HG03196 (cell line): ENCODE results near the gene TXNRD2.

ENCODE experiments used
- ATAC-seq: cut with Tn5 transposase; IDR thresholded peaks from one replicate; pipeline ENCODE4 v1.9.1; 2021; ENCODE audit not compliant: unreplicated experiment

TXNRD2 gene

DNA sequence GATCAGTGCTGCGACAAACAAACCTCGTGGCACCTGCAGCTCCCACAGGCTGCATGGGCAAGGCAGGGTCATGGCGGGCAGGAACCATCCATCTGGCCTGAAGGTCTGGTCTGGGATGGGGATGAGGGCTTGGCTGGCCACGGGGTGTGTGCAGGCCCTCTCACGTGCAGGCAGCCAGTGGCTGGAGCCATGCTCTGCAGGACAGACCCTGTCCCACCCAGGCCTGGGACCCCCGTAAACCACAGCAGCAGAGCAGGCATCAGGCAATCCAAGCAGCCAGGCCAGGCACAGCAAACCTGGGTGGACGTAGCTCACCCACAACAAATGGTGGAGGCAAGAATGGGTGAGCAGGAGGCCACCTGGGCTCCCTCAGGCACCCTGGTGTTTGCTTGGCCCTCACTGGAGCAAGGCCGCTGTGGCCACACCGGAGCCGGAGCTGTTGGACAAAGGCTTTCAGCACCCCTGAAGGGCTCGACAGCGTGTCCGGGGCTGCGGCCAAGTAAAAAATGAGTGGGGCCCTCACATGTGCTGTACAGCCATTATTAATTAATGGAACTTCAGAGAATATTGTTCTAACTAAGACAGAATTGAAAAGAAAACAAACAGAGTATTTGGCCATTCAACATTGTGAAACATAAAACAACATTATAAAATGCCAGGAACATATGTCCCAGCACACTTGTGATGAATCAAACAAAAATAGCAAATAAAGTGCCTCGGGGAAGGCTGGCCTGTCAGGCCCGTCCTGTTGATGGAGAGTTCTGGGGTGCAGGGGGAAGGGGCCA is 63.0 kb downstream of the TXNRD2 start:
- no peak for ATAC-seq

DNA sequence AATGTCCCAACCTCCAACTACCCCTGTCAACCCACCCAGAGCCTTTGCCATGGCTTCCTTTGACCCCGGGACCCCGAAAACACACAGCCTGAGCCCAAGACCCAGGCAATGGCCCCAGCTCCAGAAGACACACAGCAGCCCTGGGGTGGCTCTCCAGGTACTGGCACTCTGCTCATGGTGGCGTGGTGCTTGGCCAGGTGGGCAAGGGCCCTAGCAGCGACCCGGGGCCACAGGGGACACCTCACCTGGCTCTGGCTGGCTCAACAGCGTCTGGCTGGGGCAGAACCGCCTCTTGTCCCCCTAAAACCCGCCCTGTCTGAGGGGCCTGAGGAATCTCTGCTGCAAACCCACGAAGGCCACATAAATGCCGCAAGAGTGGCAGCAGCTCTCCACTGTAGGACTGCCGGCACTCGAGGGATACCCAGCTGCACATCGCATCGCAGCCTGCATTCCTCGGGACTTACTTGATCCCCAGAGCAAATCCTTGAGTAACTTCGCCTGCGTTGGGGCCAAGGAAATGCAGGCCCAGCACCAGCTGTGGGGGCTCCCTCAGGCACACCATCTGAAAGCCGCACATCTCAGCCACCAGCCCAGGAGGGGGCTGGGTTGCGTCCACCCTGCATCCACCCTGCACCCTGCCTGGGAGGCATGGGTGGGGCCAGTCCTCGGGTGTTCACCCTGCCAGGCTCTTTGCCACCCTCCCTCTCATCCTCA is 63.8 kb downstream of the TXNRD2 start:
- no peak for ATAC-seq

DNA sequence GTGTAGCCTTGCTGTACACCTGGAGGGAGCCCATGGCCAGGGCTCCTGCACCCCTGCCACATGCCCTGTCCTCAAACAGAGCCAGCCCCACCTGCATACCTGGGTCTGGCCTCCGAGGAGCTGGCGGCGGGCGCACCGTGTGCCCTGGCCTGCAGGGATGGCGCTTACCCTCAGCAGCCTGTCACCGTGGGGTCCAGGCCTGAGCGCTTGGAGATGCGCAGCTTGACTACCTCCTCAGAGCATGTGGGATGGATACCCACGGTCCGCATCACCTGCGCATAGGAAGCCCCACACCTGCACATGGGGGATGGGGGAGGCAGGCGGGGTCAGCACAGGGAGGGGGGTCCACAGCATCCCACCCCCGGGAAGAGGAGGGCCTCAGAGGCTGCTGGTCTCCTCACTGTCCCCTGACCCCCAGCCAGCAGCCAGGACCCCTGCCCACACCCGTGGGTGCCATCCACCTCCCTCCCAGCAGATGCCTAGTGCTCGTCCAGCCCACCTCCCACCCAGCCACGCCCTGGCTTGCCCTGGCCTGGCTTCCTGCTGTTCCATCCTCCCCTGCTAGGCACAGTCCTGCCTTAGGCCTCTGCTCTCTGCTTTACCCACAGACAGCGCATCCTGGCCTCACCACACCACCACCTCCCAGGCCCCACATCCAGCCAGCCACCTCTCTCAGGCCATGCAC is 64.5 kb downstream of the TXNRD2 start:
- ATAC-seq = no peak

DNA sequence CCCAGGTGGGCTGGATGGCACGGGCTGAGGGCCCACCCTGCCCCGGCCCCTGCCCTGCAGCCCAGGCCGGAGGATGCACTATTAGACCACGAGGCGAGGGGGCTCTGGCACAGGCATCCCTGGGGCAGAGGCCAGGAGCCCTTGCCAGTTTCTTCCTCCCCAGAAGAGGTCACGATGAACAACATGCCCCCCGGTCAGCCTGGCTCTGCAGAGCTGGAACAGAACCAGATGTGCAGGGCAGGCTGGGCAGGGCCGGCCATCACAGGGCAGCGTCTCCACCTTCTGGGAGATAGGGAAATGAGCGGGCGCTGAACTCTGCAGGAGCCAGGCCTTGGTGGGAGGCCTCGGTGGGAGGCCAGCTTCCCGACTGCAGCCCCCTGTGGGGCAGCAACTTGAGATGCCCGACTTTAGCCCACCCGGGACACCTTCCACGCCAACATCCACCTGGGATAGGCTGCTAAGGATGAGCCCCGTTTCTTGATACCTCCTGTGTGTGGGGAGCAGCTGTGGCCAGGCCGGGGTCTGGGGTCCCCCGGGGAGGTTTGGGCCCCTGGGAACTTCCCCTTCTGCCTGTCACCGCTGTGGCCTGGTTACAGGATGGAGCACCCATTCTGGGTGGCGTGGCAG is 65.2 kb downstream of the TXNRD2 start:
- ATAC-seq = no peak

DNA sequence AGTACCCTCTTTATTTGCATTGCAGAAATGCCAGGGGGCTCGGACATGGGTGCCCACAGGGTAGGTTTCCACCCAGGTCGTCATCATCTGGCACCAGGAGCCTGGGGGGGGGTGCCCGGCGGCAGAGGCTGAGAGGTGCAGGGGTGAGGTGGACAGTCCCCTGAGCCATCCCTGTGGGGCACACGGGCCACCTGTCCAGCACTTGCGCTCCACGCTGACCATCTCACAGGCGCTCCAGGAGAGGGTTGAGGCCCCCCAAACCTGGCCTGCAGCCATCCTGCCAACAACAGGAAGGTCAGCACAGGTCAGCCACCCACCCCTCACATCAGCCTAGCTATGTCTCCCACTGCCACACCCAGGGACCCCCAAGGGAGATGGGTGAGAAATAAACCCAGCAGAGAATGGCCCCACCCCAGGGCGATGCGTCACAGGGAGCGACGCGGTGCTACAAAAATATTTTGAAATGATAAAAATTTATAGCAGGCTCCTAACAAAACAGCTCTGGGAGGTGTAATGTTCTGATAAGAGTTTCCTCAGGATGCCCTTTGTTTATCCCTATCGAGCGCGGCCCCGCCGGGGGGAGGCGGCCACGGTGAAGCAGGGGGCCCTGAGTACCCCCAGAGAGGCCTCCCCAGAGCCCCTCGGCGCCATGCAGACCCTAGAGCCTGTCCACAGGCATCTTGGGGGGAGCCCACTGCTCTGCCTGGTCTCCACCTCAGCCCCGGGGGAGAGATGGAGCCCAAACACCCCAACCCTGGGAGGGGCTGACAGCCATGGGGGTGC is 65.9 kb downstream of the TXNRD2 start:
- no peak for ATAC-seq

DNA sequence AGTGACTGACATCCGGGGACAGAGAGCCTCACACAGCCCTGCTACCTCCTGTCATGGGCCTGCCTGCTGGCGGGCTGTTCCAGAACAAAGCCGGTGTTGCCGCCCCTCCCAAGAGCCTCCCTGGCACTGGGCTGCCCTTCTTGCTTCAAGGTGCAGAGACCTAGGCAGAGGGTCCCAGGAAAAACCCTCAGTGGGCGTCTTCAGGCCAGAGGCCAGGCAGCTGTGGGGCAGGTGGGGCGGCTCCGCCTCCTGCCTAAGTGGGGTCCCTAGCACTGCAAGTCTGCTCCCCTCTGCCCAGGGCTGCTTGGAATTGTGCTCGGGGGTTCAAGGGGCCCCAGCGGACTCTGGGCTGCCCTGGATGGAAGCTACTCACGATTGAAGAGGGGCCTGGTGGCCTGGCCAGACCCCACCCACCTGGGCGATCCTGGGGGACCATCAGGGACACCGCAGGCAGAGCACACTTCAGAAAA is 66.5 kb downstream of the TXNRD2 start:
- no peak for ATAC-seq

DNA sequence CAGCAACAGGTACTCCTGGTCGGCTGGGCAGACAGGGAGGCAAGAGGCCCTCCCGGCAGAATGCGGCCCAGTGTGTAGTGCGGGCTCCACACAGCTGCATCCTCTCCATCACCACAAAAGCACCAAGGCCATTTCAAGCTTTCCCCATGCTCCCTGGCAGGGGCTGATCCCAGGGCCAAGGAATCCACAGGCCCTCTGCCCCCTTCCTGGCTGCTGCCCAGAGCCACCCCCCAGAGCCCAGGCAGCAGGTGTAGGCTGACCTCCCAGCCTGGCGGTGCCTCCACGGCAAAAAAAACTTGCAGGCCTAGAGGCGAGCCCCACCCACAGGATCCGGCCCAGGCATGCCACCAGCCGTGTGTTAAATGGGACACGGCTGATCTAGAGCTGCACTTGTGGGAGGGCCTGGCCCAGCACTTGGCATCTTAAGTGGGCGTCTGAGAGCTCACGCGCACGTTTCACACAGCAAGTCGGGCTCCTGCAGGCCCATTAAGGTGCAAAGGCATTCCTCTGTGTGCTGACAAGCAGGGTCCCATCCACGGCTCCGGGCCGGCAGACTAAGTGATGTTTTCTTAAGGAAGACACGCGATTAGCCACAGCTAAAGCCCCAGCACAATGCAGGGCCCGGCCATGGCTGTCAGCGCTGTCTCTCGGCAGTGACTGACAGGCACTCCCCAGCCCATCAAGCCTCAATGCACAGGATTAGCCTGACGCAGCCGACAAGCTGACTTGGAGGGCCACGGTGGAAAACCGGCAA is 67.1 kb downstream of the TXNRD2 start:
- no peak for ATAC-seq

DNA sequence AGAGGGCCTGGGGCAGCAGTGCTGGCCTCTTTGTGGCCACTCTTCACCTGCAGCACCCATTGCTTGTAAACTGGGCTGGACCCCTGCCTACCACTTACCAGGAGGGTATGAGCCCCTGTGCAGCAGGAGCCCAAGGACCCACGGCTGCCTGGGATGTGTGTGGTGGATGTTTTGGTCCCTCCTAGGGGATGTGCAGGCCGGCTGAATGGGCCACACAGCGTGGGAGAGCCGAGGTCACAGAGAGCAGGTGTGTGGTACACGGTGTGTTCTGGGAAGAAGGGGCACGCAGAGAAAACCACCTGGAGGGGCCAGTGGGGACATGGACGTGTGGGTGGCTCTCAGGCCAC is 67.7 kb downstream of the TXNRD2 start:
- no peak for ATAC-seq

DNA sequence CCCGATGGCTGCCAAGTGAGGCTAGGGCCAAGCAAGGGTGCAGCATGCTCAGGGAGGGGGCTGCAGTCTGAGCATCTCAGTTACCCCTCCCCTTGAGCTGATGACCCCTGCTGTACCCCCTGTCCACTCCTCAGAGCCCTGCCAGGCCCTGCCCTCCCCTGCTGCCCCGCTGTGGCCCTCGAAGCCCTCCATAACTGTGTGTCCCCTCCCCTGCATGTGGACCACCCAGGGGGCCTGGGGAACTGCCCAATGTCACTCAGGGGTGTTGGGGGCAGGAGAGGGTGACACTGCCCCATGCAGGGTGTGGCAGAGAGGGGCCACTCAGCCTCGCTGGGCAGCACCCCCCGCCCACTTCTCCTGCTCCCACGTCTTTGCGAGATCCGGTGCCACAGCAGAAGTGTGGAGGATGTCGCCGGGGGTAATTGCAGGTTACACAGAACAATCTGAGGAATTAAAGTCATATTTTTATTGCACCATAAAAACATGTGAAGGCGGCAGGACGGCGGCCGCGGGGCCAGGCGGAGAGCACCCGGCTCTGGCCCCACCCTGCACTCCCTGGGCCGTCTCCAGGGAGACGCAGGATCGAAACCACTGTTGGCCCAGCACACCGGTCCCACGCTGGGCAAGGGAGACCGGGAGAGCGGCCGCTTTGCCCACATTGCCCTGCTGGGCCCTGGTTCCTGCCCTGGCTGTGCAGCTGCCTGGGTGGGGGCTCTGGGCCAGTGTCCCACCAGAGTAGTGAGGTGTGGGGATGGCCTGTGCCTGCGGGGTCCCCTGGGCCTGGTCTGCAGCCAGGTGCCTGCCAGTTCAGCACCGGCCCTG is 68.3 kb downstream of the TXNRD2 start:
- ATAC-seq = no peak

- no peak for ATAC-seq
These were observed 68.9 kb downstream of the TXNRD2 start for GRCh38 chr22:19872779-19873137.

GRCh38 chr22:19871845-19872778 is 69.5 kb downstream of the TXNRD2 start:
- ATAC-seq = no peak

DNA sequence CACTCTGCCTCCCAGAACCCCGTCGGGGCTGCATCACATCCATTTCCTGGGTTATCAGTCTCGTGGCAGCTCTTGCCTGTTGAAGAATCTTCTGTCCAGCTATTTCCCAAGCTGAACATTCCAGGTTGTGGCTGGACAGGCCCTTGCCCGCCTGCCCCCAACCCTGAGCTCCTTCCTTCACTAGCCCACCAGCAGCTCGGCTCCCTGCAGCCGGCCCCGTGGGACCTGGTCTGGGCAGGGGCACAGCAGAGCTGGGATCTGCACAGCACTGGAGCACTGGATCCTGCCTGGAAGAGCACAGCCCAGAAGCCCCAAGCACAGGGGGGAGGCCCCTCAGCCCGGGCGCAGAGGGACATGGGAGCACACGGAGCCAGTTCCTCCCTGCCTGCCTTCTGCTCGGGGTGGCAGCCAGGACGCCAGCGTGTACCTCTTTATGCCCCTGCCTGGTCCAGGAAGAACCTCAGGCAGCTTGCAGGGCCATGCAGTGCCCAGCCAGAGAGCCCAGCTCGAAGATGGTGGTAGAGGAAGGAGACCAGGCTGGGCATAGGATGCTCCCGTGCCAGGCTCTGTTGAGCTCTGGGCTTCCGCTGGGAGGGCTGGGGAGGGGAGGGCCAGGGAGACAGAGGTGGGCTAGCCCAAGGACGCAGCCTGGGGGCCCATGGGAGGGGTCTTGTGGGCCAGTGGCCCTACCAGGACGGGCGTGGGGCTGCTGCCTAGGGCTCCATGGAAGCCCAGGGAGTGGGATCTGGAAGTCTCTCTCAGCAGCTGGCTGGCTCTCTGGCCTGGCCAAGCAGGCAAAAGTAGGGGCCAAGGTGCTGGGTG is 70.4 kb downstream of the TXNRD2 start:
- no peak for ATAC-seq

- ATAC-seq = no peak
These were observed 71.2 kb downstream of the TXNRD2 start for GRCh38 chr22:19870153-19871022.

DNA sequence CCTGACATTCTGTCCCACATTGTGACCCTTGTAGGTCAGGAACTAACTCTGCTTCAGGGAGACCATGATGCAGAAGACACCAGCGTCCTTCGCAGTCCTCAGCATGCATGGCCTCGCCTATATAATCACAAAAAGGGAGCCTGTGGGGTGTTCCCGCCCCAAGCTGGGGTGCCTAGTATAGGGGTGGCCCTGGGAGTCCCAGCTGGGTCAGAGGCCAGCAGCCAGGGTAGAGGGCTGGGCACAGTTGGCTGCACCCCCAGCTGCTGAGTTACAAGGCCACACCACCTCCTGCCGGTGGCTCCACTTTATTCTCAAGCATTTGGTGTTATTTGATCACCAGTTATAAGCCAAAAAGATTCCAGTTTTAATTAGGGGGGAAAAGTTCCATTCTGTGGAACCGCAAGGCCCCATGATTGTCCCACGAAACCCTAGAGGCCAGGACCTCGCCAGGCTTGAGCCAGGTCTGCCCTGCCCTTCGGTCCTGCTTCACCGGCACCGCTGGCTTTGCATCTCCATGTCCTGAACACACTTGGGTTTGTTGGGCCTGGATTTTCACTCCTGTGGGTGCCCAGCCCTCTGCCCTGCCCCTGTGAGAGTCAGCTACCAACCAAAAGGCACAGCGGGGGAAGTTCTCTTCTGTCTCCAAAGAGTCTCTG is 72.0 kb downstream of the TXNRD2 start:
- ATAC-seq = no peak

- ATAC-seq = no peak
These were observed 72.7 kb downstream of the TXNRD2 start for GRCh38 chr22:19868773-19869471.
